K562 (cell line): ENCODE results near the gene TXNDC8. TPM values are rescaled to one million over a fixed set of nuclear protein-coding genes. Genes with fewer than 3 reads are reported as not detected.
A peak's percentile ranks its signal among the peaks of the same experiment; 100 is the strongest.

Source experiments
- ADNP ChIP-seq: fragments of 200-800 bp; sonication (Bioruptor generic); IDR thresholded peaks from 2 replicates; pipeline ENCODE4 v1.6.1; 2016; ENCODE audit warnings: missing genetic modification characterization, missing compliant biosample characterization
- CSDE1 ChIP-seq, 2 experiments: fragments of 450-650 bp; IDR thresholded peaks; 2 replicates each; pipeline ENCODE4 v1.6.1; 2016; ENCODE audit warnings: mild to moderate bottlenecking in 1 of 2
- CXXC5 ChIP-seq: fragments of 250-450 bp; sonication (Bioruptor Pico); IDR thresholded peaks from 2 replicates; pipeline ENCODE4 v1.8.0; 2022; ENCODE audit warnings: inconsistent platforms, mild to moderate bottlenecking, moderate library complexity
- ELF4 ChIP-seq: fragments of 450-650 bp; formaldehyde crosslinking; IDR thresholded peaks from 2 replicates; pipeline ENCODE4 v1.4.0; 2022; ENCODE audit warnings: missing genetic modification characterization
- FOXJ2 ChIP-seq: fragments of 200-800 bp; sonication (Bioruptor generic); IDR thresholded peaks from 2 replicates; pipeline ENCODE4 v1.6.1; 2016; ENCODE audit warnings: missing genetic modification characterization, missing compliant biosample characterization
- FOXK2 ChIP-seq, 2 experiments: fragments of 450-650 bp; IDR thresholded peaks in 1 of 2; conservative IDR thresholded peaks in 1 of 2; 2 replicates each; pipeline ENCODE4 v1.6.1; 2016; ENCODE audit warnings: low read depth in 2 of 2, mild to moderate bottlenecking in 1 of 2
- GATA2 ChIP-seq: sonication (generic); formaldehyde crosslinking; IDR thresholded peaks from 2 replicates; pipeline ENCODE4 v1.4.0; 2020; ENCODE audit warnings: mild to moderate bottlenecking, missing genetic modification reagents
- GTF2F1 ChIP-seq: IDR thresholded peaks from 2 replicates; pipeline ENCODE4 v1.6.1; 2011; ENCODE audit warnings: low read depth, low read length, improper control_type of control experiment
- HDGF ChIP-seq: fragments of 450-650 bp; IDR thresholded peaks from 2 replicates; pipeline ENCODE4 v1.6.1; 2016
- HSF4 ChIP-seq: fragments of 250-450 bp; sonication (Bioruptor Pico); IDR thresholded peaks from 2 replicates; pipeline ENCODE4 v2.1.2; 2022; ENCODE audit warnings: mild to moderate bottlenecking, moderate library complexity, borderline replicate concordance
- KDM2B ChIP-seq: fragments of 250-450 bp; sonication (Bioruptor Pico); IDR thresholded peaks from 2 replicates; pipeline ENCODE4 v1.8.0; 2021; ENCODE audit warnings: mild to moderate bottlenecking, moderate library complexity
- MBD2 ChIP-seq: sonication (generic); IDR thresholded peaks from 2 replicates; pipeline ENCODE4 v1.6.1; 2016; ENCODE audit warnings: low read depth, borderline replicate concordance
- MYBL2 ChIP-seq, 2 experiments: fragments of 450-650 bp in 1 of 2; sonication (generic) in 1 of 2; formaldehyde crosslinking in 1 of 2; IDR thresholded peaks; 2 replicates each; pipeline versions ENCODE4 v1.6.1 to v1.8.1; 2017 to 2022; ENCODE audit warnings: borderline replicate concordance in 1 of 2, inconsistent platforms in 1 of 2, low read depth in 1 of 2, mild to moderate bottlenecking in 1 of 2, missing genetic modification reagents in 1 of 2, moderate library complexity in 1 of 2
- NCOA2 ChIP-seq, 2 experiments: fragments of 450-650 bp; IDR thresholded peaks; 2 replicates each; pipeline ENCODE4 v1.6.1; 2018; ENCODE audit warnings: mild to moderate bottlenecking in 2 of 2, moderate library complexity in 1 of 2; ENCODE audit not compliant: partially characterized antibody in 2 of 2
- NR2F6 ChIP-seq: fragments of 450-650 bp; formaldehyde crosslinking; IDR thresholded peaks from 2 replicates; pipeline ENCODE4 v1.4.0; 2020; ENCODE audit warnings: mild to moderate bottlenecking
- SUPT5H ChIP-seq: fragments of 450-650 bp; IDR thresholded peaks from 2 replicates; pipeline ENCODE4 v1.6.1; 2016
- U2AF1 ChIP-seq: fragments of 200-400 bp; formaldehyde crosslinking; optimal IDR thresholded peaks from 2 replicates; pipeline ENCODE3; 2017; ENCODE audit warnings: mild to moderate bottlenecking, low read depth, low read length, moderate library complexity
- ZNF12 ChIP-seq: sonication (generic); formaldehyde crosslinking; IDR thresholded peaks from 2 replicates; pipeline ENCODE4 v1.4.0; 2020; ENCODE audit warnings: mild to moderate bottlenecking, missing genetic modification reagents
- ZNF165 ChIP-seq: fragments of 250-450 bp; sonication (Bioruptor Pico); IDR thresholded peaks from 2 replicates; pipeline ENCODE4 v1.4.0; 2020; ENCODE audit warnings: borderline replicate concordance
- ZNF175 ChIP-seq: fragments of 200-800 bp; sonication (Bioruptor generic); IDR thresholded peaks from 2 replicates; pipeline ENCODE4 v1.6.1; 2016; ENCODE audit warnings: low read depth, mild to moderate bottlenecking, missing genetic modification characterization, missing compliant biosample characterization
- ZNF23 ChIP-seq: fragments of 250-450 bp; sonication (Bioruptor Pico); IDR thresholded peaks from 2 replicates; pipeline ENCODE4 v1.4.0; 2020; ENCODE audit warnings: mild to moderate bottlenecking
- ZSCAN29 ChIP-seq: fragments of 450-650 bp; IDR thresholded peaks from 2 replicates; pipeline ENCODE4 v1.6.1; 2017
- polyA plus RNA-seq, 8 experiments: library from polyadenylated mRNA; depleted of rRNA in 4 of 8; stranded (reverse) in 5 of 8; unstranded in 3 of 8; fragments of >200 nt; fragmentation: Nextera tagmentation in 2 of 8; fragmentation: Illumina TruSeq in 1 of 8; extraction: Ambion mirVana in 2 of 8; extraction: Trizol in 1 of 8; gene quantifications; 2 replicates each; pipeline versions ENCODE4 v1.2.1 to v1.2.3, GENCODE V29; 2011 to 2014; ENCODE audit warnings: inconsistent platforms in 1 of 8, missing spikeins in 1 of 8
- total RNA-seq, 7 experiments: library from RNA; depleted of rRNA in 6 of 7; stranded (reverse); fragments of >200 nt in 6 of 7; fragmentation: Illumina TruSeq in 2 of 7; extraction: Trizol in 2 of 7; gene quantifications; 2 replicates each; pipeline versions ENCODE4 v1.2.1 to v1.2.3, GENCODE V29; 2011 to 2021; ENCODE audit warnings: low replicate concordance in 1 of 7
- TF ChIP-seq, protein P1 (sequence below): fragments of 450-650 bp; IDR thresholded peaks from 2 replicates; pipeline ENCODE4 v1.6.1; 2016
- TF ChIP-seq, protein P2 (sequence below): fragments of 450-650 bp; formaldehyde crosslinking; IDR thresholded peaks from 2 replicates; pipeline ENCODE4 v1.4.0; 2022; ENCODE audit warnings: mild to moderate bottlenecking, moderate library complexity
- TF ChIP-seq, protein P3 (sequence below), 2 experiments: fragments of 150-350 bp in 1 of 2; IDR thresholded peaks; 2 replicates each; pipeline ENCODE4 v1.6.1; 2012 to 2016; ENCODE audit warnings: low read depth in 2 of 2, low read length in 2 of 2, mild to moderate bottlenecking in 1 of 2, moderate library complexity in 1 of 2

Gene TXNDC8
- total and polyA plus RNA-seq, 9 of the 15 experiments (the other 6 are each of a cell fraction or from before 2014, with no cell fraction given) = not detected

DNA sequence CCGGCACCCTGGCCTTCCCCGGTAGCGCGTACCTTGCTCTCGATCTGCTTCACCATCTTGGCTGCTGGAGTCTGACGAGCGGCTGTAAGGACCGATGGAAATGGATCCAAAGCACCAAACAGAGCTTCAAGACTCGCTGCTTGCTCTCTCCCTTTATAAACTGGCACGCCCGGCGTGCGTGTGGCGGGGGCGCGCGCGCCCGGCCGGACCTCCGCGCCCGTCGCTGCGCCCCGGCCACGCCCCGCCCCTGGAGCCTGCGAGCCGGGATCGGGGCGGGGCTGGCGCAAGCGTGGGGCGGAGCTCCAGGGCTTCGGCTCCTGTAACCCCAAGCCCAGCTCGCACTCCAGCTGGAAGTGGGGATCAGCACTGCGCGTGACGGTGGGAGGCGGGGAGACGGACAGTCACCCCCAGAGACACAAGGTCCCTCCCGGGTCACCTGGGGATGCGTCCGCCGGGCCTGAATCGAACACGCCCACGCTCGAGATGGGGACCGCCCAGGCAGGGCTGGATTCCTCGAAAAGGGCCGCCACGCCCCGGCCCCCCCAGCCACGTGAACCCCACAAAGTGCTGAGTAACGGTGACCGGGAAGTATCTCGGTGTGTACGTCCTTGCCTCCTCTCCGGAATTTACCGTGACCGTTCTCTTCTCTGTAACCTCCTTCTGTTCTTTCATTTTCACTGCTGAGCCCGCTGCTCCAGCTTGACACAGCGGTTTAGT is 81.1 kb downstream of the TXNDC8 start, which contains the start of gene TXN (continued):
- TF ChIP-seq NCOA2 (IDR thresholded peaks at IDR 0.05; ENCODE audit: partially characterized antibody in 2 of 2) = no peak
- no peak for TF ChIP-seq ZNF165
- TF ChIP-seq, protein P1, sequence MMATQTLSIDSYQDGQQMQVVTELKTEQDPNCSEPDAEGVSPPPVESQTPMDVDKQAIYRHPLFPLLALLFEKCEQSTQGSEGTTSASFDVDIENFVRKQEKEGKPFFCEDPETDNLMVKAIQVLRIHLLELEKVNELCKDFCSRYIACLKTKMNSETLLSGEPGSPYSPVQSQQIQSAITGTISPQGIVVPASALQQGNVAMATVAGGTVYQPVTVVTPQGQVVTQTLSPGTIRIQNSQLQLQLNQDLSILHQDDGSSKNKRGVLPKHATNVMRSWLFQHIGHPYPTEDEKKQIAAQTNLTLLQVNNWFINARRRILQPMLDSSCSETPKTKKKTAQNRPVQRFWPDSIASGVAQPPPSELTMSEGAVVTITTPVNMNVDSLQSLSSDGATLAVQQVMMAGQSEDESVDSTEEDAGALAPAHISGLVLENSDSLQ = peak; percentile 54
- TF ChIP-seq KDM2B (CRISPR knock-in tag) = no peak
- TF ChIP-seq HDGF = no peak
- TF ChIP-seq ZNF175 (CRISPR knock-in tag) = peak; percentile 69; the same call in 1 of the 2 replicates
- TF ChIP-seq FOXK2 (conservative IDR thresholded peaks at IDR 0.05 in 1 of 2, IDR thresholded peaks at IDR 0.05 in 1 of 2; ENCODE audit: low read depth in 2 of 2) = peak; percentile 92 to 95
- peak; percentile 77 for TF ChIP-seq SUPT5H
- TF ChIP-seq U2AF1 = no peak
- TF ChIP-seq ADNP = no peak
- TF ChIP-seq, protein P2, sequence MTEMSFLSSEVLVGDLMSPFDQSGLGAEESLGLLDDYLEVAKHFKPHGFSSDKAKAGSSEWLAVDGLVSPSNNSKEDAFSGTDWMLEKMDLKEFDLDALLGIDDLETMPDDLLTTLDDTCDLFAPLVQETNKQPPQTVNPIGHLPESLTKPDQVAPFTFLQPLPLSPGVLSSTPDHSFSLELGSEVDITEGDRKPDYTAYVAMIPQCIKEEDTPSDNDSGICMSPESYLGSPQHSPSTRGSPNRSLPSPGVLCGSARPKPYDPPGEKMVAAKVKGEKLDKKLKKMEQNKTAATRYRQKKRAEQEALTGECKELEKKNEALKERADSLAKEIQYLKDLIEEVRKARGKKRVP (CRISPR knock-in tag) = no peak
- TF ChIP-seq HSF4 (CRISPR knock-in tag) = no peak
- TF ChIP-seq GTF2F1 = peak; percentile 83; the same call in 1 of the 2 replicates
- TF ChIP-seq ZNF23 (CRISPR knock-in tag) = no peak
- no peak for TF ChIP-seq ZNF12 (CRISPR knock-in tag)
- TF ChIP-seq ZSCAN29 = no peak
- TF ChIP-seq ELF4 = no peak
- peak; percentile 86 for TF ChIP-seq CXXC5 (CRISPR knock-in tag)
- no peak for TF ChIP-seq NR2F6 (CRISPR knock-in tag)
- peak; percentile 30; the same call in 1 of the 2 replicates for TF ChIP-seq MBD2
- TF ChIP-seq GATA2 (CRISPR knock-in tag) = no peak
- no peak for TF ChIP-seq MYBL2 (IDR thresholded peaks at IDR 0.05; ENCODE audit: low read depth)
- TF ChIP-seq MYBL2 (CRISPR knock-in tag; IDR thresholded peaks at IDR 0.05; ENCODE audit: borderline replicate concordance) = no peak
- TF ChIP-seq CSDE1 (IDR thresholded peaks at IDR 0.05) = no peak; a peak in 1 of 4 replicates
- peak; percentile 71; the same call in 1 of the 2 replicates for TF ChIP-seq FOXJ2 (tag)
- TF ChIP-seq, protein P3, sequence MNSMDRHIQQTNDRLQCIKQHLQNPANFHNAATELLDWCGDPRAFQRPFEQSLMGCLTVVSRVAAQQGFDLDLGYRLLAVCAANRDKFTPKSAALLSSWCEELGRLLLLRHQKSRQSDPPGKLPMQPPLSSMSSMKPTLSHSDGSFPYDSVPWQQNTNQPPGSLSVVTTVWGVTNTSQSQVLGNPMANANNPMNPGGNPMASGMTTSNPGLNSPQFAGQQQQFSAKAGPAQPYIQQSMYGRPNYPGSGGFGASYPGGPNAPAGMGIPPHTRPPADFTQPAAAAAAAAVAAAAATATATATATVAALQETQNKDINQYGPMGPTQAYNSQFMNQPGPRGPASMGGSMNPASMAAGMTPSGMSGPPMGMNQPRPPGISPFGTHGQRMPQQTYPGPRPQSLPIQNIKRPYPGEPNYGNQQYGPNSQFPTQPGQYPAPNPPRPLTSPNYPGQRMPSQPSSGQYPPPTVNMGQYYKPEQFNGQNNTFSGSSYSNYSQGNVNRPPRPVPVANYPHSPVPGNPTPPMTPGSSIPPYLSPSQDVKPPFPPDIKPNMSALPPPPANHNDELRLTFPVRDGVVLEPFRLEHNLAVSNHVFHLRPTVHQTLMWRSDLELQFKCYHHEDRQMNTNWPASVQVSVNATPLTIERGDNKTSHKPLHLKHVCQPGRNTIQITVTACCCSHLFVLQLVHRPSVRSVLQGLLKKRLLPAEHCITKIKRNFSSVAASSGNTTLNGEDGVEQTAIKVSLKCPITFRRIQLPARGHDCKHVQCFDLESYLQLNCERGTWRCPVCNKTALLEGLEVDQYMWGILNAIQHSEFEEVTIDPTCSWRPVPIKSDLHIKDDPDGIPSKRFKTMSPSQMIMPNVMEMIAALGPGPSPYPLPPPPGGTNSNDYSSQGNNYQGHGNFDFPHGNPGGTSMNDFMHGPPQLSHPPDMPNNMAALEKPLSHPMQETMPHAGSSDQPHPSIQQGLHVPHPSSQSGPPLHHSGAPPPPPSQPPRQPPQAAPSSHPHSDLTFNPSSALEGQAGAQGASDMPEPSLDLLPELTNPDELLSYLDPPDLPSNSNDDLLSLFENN (IDR thresholded peaks at IDR 0.05; ENCODE audit: low read depth in 2 of 2, low read length in 2 of 2) = peak in 1 of 2 experiments; percentile 29; a peak in 1 of 4 replicates
